GM19328 (cell line): ENCODE measurements around the gene SMAD5.

Experiments used
- ATAC-seq: cut with Tn5 transposase; IDR thresholded peaks from one replicate; pipeline ENCODE4 v1.9.1; 2021; ENCODE audit warnings: mild to moderate bottlenecking, moderate library complexity; ENCODE audit not compliant: unreplicated experiment

SMAD5 gene

DNA sequence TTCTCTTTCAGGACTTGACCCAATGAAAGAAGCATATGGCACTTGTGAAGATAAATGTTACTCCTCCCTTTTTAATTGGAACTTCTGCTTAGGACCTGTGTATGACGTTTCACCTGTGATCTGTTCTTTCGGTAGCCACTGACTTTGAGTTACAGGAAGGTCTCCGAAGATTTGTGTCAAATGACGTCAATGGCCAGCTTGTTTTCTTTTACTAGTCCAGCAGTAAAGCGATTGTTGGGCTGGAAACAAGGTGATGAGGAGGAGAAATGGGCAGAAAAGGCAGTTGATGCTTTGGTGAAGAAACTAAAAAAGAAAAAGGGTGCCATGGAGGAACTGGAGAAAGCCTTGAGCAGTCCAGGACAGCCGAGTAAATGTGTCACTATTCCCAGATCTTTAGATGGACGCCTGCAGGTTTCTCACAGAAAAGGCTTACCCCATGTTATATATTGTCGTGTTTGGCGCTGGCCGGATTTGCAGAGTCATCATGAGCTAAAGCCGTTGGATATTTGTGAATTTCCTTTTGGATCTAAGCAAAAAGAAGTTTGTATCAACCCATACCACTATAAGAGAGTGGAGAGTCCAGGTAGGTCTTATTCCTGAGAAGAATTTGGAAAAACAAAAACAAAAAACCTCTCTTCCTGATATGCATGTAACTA, 21.1 kb downstream of the SMAD5 start:
- ATAC-seq: no peak

DNA sequence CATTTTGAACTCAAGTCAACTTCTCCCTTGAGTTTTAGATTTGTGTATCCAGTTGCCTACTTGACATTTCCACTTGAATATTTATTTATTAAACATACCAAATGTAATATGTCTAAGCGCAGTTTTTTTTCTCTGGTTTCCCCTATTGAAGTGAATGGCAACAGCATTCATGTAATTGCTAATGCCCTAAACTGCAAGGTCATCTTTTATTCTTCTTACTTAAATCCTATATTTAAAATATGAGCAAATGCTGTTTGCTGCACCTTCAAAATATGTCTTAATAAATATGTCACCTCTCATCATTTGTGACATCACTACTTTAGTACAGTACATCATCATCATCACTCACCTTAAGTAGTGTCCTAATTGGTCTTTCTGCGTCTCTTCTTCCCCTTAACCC, 22.4 kb downstream of the SMAD5 start:
- no peak for ATAC-seq

DNA sequence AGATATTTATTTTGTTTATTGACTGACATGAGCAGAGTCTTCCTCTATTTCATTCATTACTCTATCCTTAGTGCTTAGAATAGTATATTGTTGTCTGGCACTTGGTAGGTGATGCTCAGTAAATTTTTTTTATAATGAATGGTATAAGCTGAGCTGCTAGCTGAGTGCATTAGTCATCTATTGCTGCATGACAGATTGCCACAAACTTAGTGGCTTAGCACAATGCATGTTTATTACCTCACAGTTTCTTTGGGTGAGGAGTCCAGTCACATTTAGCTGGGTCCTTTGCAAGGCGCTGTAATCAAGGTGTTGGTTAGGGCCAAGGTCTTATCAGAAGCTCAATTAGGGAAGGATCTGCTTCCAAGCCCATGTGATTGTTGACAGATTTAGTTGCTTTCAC, 23.1 kb downstream of the SMAD5 start:
- ATAC-seq: no peak

DNA sequence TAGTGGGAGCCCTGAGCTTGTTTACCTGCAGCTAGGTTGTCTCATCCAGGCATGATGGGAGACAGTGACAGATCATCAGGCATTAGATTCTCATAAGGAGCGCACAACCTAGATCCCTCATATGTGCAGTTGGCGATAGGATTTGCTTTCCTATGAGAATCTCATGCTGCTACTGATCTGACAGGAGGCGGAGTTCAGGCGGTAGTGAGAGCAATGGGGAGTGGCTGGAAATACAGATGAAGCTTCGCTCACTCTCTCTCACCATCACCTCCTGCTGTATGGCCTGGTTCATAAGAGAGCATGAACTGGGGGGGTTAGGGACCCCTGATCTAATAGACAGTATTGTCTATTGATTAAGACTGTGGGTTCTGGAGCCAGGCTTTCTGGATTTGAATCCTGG, 24.9 kb downstream of the SMAD5 start:
- ATAC-seq: no peak

DNA sequence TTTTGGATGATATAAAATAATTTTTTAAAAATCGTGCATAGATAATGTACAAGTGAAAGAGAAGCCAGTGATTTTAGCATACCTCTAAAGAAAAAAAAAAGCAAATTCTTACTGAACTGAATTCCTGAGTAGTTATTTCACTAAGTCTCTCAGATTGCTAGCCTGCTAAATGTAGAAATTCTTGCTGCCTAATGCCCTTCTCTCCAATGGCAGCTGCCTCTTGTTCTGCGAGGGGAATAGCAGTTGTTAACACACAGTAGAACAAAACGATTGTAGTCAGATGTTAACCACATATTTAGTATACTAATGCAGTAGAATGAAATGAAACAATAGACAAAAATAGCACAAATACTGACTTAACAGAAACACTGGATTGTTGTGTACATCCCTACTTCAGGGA, 26.8 kb downstream of the SMAD5 start:
- no peak for ATAC-seq

DNA sequence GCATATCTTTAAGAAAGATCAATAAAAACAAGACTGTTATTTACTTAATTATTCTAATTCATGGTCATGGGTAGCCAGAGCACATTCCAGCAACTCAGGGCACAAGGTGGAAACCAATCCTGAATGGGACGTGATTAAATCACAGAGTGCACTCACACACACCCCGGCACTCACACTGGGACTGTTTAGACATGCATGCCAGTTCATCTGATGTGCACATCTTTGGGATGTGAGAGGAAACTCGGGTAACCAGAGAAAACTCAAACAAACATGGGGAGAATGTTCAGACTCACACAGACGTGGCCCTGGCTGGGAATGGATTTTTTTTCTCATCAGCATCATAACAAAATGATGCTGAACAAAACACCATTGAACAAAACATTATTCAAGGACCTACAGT, 29.4 kb downstream of the SMAD5 start:
- no peak for ATAC-seq

DNA sequence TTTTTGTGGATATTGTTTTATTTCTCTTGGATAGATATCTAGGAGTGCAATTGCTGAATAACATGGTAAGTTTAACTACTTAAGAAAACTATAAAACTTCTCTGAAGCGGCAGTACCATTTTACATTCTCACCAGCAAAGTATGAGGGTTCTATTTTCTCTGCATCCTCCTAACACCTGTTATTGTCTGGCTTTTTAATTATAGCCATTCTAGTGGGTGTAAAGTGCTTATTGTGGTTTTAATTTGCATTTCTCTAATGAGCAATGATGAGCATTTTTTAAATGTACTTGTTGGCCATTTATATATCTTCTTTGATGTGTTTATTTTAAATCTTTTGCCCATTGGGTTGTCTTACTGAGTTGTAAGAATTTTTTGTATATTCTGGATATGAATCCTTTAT, 31.6 kb downstream of the SMAD5 start:
- ATAC-seq: no peak

DNA sequence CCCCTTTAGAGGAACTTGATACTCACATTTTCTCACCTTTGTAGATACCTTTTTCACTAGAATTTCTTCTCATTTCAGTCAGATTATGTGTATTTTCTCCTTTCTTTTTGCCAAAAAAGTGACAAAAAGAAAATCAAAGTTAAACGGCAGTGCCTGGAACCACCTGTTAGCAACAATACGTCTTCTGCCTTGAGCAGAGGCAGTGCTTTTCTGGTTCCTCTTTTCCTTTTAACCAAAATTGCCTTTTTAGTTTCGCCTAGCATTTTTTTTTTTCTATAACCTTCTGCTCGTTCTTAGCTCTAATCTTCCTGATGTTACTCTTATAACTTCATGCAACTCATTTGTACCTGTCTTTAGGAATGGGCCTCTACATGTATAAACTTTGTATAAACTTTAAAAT, 34.3 kb downstream of the SMAD5 start:
- ATAC-seq: no peak

DNA sequence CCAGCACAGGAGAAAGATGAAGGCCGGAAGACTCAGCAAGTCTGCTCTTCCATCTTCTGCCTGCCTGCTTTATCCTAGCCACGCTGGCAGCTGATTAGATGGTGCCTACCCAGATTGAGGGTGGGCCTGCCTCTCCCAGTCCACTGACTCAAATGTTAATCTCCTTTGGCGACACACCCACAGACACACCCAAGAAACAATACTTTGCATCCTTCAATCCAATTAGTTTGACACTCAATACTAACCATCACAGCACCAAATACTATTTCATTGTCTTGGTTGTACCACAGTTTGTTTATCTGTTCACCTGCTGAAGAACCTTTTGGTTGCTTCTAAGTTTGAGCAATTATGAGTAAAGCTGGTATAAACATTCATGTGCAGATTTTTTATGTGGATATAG, 36.6 kb downstream of the SMAD5 start:
- no peak for ATAC-seq

DNA sequence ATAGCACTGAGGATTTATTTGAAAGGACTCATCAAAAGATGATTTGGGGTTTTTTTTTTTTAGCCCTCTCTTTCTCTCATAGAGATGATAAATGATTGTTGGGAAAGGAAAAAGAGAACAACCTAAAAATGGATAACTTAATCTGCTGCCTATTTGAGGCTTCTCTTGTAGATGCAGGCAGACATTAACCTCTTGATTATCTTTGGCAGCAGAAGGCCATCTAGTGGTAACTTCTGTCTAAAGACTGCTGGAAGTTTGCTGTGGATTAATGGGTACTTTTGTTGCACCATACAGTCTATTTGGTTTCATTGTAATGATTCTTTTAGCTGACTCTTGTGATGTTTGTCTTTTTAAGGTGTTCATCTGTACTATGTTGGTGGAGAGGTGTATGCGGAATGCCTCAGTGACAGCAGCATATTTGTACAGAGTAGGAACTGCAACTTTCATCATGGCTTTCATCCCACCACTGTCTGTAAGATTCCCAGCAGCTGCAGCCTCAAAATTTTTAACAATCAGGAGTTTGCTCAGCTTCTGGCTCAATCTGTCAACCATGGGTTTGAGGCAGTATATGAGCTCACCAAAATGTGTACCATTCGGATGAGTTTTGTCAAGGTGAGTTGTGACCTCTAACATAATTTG, 41.5 kb downstream of the SMAD5 start:
- no peak for ATAC-seq

DNA sequence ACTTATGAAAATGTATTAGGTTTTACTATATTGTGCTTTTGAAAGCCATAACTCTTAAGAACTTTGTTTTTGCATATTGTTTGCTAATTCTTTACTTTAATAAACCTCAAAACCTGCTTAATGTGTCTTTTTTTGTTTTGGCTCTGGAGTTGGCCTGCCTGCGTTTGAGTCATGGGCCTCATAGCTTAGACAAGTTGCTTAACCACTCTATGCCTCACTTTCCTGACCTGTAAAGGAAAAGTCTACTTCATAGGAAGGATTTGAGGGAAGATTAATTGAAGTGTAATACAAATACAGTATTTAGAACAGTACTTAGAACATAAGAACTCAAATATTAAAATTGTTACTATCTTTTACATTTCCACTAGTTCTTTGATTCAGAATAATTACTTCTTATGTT, 50.0 kb downstream of the SMAD5 start:
- ATAC-seq: no peak

DNA sequence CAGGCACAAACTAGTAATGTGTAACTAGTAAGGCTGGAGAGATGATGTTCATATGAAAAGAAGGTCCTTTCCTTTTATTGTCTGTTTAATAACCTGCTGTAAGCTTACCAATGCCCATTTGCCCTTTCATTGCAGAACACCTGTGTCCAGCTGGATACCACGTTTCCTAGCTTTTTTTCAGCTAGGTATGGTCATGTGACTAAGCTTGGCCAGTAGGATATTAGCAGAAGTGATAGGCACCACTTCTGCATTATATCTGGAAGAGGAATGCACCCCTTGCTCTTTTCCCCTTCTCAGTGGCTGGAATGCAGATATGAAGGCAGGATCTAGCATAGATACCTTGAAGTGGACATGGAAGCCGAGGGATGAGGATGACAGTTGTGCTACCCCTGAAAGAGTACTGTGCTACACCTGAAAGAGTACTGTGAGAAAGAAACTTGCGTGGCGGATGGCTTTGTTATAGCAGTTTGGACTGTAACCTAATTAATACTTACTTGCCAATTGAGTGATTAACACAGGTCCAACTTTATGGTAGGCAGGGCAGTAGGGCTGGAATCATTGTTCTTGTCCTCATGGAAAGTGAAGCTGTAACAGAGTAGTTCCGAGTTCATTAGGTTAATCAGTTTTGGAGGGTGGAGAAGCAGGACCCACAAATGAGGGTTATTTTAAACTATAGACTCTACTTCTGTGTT, 53.5 kb downstream of the SMAD5 start:
- ATAC-seq: no peak

DNA sequence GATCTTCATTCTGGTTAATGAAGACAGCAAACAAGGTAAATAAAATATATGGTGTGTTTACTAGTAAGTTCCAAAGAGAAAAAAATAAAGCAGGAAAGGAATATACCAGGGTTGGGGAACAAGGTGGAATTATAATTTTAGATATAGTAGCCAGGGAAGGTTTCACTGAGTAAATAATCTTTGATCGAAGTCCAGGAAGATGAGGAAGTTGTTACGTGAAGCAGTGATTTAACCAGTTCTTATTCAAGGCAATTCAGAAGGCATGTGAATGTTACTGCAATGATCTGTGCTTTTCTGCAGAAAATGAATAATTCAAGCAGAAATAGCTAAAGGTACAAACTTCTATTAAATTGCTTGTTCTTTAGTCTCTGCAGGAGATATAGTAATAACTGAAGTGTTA, 54.2 kb downstream of the SMAD5 start:
- ATAC-seq: no peak

DNA sequence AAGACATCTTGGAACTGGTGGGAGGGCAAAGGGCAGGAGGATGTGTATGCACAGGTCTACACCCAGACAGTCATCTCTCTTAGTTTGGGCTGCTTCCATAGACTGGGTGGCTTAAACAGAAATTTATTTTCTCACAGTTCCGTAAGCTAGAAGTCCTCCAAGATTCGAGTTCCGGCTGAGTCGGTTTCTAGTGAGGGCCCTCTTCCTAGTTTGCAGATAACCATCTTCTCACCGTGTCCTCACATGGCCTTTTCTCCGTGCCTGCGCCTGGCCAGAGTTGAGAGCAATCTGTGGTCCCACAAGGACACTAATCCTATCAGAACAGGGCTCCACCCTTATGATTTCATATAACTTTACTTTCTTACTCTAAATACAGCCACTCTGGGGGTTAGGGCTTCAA, 56.2 kb downstream of the SMAD5 start:
- ATAC-seq: no peak

DNA sequence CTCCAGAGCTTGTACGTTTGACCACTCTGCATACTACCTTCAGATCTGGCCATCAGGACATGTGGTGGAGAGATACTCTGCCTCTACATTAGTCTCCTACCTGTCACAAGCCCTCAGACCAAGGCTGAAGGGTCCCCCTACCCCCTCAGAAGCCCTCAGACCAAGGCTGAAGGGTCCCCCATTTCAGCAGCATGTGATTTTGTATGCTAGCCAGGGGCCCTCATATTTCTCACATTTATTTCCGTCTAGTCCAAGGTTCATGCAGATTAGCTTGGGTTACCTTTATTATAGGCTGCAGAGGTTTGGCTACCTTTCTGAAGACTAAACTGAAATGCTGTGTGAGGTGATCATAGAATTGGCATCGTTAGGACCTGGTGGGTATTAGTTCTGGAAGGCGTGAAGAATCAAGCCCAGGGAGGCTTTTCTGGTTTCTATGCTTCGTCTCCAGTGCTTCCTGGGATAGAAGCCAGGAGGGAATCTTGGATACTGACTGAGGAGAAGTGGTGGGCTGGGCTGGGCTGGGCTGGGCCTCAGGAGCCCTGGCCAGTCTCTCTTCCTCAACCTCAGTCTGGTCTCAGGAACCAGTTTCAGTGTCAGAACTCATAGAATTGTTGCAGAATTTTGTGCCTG, 57.6 kb downstream of the SMAD5 start:
- no peak for ATAC-seq

DNA sequence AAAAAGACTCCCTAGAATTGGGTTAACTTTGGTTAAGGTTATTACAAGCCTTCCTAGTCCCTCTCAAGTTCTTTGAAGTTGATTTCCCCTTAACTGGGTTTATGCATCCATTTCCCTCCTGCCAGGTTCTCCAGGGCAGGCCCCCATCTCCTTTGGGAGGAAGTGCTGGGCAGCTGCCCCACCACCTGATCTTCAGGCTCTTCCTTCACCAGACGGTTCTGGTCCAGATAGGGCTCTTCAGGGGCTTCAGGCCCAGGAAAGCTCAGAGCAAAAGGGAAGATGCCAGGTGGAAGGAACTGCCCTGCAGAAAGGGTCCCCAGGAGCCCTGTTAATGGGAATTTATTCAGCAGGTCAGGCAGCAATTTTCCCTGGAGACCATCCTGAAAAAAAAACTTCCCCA, 58.3 kb downstream of the SMAD5 start:
- no peak for ATAC-seq

DNA sequence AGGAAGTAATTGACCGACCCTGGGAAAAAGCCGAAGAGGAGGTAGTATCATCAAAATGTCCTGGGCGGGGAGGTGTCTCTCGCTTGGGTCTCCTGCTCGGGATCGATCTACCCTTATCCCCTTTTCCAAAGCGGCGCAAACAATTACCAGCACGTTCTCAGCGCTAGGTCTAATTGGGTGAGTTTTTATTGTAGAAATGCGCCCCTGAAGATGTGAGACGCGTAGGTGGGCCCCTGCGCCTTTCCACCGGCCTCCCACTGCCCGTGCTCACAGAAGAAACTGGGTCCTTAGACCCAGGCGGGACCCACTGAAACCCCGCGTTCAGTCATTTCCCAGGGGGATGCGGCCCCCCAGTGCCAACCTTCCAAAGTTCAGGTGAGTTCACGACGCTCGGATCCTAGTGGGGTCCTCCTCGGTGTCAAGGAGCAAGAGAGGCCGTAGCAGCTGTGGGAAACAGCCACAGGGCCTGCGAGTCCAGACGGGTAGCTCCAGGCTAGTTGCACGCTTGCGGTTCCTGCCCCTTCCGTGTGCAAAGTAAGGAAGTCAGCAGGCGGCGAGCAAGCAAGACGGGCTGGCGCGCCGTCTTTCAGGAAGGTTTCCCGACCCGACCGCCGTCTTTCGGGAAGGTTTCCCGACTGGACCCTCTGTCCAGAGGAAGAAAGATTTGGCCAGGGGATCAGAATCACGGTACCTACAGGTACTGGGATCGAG, 58.8 kb downstream of the SMAD5 start:
- no peak for ATAC-seq

DNA sequence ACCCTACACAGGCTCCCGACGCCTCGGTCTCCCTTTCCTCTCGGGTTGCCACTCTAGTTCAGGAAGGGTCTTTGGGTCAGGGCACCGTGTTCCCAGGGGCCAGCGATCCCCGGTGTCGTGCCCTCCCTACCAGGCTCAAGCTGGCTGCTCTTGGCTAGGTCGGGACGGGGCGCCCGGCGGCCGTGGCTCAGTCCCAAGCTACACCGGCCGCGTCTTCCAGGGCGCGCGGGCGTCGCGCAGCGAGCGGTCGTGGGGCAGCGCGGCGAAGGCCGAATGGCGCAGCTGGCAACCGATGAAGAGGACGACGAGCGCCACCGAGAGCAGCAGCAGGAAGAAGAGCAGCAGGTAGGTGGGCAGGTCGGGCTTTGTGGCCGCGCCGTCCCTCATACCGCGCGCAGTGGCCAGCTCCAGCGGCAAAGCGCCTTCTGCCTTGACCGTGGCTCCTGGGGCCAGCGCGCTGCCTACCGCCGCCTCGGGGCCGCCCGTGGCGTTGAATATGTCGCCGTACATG, 59.4 kb downstream of the SMAD5 start:
- ATAC-seq: no peak

DNA sequence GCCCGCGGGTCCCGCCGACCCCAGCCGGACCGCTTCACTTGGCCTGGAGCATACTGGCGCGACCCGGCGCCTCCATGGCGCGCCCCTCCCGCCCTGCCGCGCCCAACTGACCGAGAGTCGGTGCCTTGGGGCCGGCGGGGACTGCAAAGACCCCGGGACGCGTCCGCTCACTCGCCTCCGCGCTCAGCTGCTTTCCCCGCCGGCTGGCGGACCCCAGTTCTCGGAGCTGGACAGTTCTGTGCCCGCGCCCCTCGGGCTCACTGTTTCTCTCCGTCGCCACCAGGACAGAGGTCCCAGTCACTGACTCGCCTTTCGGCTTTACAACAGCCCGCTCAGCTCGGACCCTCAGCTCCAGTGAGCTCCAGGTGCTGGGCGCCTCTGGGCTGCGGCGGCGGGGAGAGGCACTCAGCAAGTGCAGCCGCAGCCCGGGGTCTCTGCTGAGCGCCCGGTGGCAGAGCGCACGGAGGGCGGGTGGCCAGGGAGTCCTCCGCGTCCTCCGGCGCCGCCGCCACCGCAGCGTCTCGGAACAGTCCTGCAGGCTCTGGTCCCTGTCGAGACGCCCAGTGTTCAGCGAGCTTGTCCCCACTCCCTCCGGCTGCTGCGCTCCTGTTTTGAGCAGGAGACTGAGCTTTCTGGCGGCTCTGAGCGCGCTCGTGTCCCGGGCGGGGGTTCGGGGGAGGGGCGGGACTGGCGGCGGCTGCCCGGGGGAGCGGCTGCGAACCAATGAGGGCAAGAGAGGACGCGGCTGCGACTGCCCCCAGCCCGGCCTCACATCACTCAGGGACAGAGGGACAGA, 60.1 kb downstream of the SMAD5 start, which contains the start of gene SMIM32:
TSS of gene SMIM32 (minus strand) at position 637 of the 796 bp plus-strand sequence. CDS start 638 bp downstream, outside the sequence.
- no peak for ATAC-seq

DNA sequence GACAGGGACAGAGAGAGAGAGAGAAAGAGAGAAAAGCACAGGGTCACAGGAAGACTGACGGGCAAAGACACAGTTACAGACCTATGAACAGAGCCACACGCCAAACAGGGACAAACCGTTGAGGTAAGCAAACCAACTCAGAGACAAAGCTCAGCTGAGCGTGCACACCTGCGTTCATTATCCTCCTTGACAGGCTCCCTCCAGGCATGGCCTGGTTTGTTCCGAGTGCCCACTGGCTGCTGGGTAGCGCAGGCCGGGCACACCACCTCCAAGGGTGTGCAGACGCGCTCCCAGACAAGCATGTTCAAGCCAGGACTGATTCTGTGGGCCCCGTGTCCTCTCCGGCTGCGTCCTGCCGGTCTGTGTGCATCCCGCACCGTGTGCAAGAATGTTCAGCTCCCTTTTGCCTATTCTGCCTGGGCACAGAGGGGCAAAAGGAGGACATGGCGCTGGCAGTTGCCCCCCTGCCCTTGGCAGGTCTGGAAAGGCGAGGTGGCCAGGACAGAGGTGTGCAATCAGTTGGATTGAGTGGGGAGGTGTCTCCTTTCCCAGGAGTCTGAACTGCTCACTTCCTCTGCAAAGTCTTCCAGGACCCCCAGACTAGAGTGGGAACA, 60.8 kb downstream of the SMAD5 start:
- ATAC-seq: no peak
